Esophagus mucosa (tissue), 1 donor: ENCODE results near the gene MT1F. TPM values are rescaled to one million over a fixed set of nuclear protein-coding genes. Genes with fewer than 3 reads are reported as not detected.
"Not testable (repeated sequence)": the region's sequence is repeated elsewhere in the genome, so short reads cannot be mapped to it uniquely, and the experiment has no call there.

ENCODE experiments used
- ATAC-seq: fragments of 200-7000 bp; cut with Tn5 transposase; one replicate; pipeline ENCODE4 v1.9.1; 2020
- total RNA-seq: library from RNA; stranded (reverse); gene quantifications from one replicate; pipeline ENCODE4 v1.2.4, GENCODE V29; 2023
- donor health status: DM: yes; HTN: yes; CAD: no.

The MT1F gene
- total RNA-seq, 1 donor from 2014 or later = 3.7 TPM

DNA sequence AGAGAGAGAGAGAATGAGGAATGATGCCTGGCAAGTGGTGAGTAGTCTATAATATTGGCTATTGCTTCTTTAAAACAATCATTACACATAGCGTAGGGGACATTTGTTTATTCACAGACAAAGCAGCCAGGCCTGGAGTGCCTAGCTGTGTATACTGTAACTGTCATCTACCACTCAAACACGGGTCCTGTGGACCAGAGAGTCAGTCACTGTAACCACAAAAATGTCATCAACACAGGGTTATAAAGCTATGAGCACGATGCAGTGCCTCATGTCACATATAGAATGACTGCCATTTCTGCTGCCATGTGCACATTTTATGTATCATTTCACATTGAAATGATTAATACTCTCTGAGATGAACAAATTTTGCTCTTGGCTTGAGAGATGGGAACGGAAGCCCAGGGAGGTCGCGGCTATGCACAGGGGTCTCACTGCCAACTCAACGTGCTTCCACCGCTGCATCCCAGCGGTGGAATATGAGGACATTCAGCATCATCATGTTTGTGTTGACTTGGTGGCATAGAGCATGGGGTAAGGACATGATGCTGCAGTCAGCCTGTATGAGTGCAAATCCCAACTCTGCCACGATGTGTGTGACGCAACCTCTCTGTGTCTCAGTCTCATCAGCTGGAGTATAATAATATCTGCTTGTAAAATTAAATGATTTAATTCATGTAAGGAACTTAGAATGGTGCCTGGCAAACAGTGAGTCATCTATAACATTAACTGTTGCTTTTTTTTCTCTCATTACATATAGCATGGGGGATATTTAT, 15.2 kb downstream of the MT1F start:
- no peak for ATAC-seq

DNA sequence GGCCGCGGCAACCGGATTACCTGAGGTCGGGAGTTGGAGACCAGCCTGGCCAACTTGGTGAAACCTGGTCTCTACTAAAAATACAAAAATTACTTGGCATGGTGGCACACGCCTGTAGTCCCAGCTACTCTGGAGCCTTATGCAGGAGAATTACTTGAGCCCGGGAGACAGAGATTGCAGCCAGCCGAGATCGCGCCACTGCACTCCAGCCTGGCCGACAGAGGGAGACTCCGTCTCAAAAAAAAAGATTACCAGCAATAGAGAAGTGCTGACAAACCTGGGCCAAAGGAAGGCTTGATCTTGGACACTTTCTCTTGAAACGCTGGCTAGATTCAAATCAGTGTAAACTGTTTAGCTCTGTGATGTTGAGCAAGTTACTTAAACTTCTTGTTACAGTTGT, 16.2 kb downstream of the MT1F start:
- ATAC-seq = no peak

DNA sequence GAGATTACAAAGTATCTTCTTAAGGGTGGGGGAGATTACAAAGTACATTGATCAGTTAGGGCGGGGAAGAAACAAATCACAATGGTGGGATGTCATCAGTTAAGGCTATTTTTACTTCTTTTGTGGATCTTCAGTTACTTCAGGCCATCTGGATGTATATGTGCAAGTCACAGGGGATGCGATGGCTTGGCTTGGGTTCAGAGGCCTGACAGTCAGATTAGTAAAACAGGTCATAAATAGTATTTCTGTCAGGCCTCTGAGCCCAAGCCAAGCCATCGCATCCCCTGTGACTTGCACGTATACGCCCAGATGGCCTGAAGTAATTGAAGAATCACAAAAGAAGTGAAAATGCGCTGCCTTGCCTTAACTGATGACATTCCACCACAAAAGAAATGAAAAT, 16.8 kb downstream of the MT1F start:
- not testable (repeated sequence) for ATAC-seq

DNA sequence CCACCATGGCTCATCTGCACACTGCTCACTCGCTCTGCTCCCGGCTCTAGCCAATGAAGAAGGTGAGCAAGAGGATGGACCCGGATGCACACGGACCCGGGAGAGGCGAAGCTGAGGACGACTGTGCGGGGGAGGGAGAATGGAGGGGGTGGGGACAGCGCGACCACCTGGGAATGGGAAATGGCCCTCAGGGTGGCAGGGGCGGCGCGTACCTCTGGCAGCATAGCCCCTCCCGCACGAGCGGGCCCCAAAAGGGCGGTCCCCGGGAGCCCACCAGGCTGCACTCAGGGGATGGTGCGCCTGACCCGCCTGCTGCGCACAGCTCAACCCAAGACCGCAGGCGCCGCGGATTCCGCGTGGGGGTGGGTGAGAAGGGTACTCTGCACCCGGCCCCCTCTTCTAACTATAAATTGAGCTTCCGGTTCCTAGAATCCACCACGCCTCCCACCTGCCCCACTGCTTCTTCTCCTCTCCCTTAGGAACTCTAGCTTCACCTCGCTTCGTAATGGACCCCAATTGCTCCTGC, 18.0 kb downstream of the MT1F start:
- ATAC-seq = no peak

DNA sequence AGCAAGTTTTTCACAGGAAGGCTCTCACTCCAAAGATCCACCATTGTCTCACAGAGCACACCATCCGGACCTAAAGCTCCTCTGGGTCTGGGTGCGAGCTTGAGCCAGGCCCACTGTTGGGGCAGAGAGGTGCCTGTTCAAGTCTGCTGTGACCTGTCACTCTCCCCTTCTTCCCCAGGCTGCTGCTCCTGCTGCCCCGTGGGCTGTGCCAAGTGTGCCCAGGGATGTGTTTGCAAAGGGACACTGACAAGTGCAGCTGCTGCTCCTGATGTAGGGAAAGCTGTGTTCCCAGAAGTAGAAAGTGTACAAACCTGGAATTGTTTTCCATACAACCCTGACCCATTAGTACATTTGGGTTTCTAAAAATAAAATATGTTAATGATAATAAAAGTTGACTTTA, 19.7 kb downstream of the MT1F start:
- no peak for ATAC-seq

DNA sequence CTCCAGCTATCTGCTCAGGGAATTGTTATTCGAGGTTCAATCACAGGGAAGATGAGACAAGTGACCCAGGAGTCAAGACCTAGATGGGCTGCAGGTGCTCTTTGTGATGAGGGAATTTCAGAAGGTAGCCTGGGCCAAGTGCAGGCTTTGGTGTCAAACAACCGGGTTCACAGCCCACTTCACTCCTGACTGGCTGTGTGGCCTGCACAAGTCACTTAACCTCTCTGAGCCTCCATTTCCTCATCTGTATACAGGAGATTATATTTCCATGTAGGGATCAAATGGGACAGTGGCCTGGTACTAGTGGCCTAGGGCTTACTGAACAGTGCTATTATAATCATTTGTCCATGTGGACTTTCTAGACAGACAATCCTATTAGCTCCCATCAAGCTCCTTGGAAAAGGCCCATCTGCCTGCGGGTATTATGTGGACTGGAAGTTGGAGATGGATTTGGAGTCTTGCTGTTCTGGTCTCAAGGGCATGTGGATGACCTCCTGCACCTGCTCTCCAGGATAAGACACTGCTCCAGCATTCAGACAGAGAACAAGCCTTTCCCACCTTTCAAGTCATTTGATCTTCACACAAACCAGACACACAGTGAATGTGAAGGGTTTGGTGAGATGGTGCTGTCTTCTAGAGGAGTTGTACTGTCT, 21.4 kb downstream of the MT1F start:
- ATAC-seq = no peak

DNA sequence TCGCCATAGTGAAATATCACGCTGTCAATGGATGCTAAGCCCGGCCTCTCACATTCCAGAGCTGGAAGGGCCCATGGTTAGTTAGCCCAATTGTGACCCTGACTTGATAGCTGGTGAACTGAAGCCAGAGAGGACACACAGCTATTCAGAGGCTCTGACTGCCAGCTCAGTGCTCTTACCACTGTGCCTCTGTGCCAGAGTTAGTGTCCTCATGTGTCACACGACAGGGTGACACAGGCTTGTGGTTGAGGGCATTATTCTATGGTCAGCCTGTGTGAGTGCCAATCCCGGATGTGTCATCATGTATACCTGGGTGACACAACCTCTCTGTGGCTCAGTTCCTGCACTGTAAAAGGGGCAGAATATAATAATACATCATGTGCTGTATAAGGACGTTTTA, 22.1 kb downstream of the MT1F start:
- ATAC-seq = peak; percentile 65

DNA sequence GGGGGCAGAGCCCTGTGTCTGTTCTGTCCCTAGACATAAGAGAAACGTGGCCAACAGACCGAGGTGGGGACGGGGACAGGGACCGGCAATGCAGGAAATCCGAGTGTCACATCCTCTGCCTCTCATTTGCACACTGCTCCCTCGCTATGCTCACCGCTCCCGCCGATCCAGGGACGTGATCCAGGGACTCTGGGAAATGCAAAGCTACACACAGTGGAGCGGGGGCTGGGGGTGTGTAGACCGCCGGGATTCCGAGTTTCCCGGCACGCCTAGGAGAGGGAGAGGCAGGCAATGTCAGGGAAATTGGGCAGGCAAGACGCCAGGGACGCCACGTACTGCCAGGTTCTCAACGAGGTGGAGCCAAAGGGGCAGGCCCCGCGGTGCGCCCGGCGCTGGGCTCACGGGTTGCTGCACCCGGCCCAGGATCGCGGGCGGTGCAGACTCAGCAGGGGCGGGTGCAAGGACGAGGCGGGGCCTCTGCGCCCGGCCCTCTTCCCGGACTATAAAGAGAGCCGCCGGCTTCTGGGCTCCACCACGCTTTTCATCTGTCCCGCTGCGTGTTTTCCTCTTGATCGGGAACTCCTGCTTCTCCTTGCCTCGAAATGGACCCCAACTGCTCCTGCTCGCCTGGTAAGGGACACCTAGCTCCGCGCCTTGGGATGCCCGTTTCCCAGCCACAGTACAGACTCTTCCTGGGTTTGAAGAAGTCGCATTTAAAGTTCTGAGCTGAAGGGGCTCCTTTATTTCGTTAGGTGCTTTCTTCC, 24.4 kb downstream of the MT1F start, which contains the start of gene MT1X:
Gene MT1X, plus strand, starts transcription at position 532 of the 764 bp plus-strand sequence. Its CDS starts 71 bp downstream, at position 603.
- ATAC-seq = peak; percentile 98

DNA sequence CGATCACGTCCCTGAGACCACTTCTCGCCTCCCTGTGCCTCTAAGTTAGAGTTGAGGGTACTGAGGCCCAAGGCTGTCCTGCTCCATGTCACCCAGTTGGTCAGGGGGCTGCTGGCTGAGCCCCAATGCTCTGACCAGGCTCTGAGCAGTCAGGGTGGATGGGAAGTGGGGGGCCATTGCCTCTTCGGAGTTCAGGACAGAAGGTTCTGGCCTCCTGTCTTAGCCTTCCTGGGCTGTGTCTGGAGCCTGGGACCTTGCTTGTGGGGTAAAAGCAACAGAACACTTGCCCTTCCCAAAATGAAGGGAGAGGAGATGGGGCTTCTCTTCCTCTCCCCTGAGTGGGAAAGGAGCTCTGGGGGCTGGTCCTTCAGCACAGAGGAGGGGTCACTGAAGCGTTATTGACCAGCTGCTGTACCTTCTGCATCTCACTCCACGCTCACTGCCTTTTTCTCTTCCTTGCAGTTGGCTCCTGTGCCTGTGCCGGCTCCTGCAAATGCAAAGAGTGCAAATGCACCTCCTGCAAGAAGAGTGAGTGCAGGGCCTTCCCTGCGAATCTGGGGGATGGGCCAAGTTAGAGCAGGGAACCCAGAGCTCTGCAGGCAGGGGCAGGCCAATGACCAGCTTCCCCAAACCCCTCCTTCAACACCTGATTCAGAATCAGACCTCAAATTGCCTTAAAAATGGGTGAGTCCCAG, 25.1 kb downstream of the MT1F start:
- ATAC-seq = no peak

DNA sequence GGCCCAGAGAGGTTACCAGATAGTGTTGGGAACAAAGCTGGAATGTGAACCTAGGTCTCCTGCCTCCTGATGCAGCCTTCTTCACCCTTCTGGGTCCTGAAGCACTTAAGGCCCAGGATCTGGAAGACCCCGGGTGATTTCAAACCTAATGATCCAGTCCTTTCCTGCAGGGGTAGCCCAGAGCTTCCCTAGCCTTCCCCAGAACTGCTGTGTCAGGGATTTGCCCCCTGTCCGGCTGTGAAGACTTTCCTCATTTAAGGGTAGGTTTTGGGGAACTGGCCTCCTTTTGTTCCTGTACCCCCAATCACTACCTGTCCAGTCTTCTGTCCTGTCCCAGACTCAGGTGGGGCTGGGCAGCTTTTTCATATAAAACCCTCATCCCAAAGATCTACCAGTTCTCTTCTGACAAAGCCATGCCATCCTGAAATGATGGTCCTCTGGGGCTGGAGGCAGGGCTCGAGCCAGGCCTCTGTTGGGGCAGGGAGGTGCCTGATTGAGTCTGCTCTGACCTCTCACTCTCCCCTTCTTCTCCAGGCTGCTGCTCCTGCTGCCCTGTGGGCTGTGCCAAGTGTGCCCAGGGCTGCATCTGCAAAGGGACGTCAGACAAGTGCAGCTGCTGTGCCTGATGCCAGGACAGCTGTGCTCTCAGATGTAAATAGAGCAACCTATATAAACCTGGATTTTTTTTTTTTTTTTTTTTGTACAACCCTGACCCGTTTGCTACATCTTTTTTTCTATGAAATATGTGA, 25.8 kb downstream of the MT1F start:
- ATAC-seq = no peak

DNA sequence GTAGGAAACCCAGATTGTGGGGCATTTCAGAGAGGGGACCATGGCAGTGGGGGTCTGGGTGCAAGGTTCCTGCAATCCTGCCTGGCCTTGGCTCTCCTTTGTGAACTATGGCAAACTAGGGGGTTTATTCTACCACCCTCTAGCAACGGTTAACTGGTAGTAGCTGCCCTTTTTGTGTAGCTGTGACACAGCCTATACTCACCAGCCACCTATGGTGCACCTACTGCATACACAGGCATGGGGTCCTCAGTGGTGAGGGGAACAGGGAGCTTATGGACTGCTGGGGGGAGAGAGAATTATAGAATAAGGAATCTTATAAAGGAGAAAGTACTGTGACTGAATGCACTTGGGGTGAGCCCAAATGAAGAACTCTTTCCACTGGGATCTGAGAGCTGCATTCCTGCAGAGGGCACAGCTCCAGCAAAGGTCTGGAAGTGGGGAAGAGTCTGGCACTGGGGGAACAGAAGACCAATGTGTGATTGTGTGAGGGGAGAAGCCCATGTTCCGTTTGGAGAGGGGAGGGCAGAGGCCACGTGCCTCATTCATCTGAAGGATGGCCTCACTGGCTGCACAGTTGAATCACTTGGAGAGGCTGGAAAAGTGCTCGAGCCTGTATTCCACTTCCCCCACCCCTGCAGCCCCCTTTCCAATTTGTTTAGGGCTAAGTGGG, 26.6 kb downstream of the MT1F start:
- no peak for ATAC-seq

DNA sequence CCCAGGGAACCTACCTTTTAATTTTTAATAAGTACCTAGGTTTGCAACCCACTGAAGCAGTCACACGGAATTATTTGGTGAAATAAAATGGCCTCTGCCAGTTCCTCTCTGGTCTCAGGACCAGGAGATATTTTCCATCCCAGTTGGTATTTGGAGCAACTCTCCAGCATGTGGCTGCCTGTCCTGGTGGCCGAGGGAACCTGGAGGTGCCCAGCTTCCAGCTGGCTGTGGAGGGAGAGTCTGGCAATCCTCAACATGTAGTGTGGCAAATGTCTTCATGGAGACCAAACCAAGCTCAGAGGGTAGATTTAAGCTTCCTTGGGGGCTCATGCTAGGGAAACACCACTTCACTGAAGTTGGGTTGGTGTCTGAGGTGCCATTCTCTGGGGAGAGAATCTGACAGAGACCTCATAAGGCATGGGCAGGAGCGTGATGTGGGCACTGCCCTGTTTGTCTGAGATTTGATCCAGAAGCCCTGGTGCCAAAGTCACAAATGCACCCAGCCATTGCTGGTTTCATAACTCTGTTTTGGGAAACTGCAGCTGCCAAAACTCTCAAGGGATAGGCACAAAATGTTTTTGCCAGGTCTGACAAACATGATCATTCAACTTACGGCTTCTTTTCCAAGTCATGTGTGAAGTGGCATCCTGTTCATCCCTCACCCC, 27.3 kb downstream of the MT1F start:
- no peak for ATAC-seq

DNA sequence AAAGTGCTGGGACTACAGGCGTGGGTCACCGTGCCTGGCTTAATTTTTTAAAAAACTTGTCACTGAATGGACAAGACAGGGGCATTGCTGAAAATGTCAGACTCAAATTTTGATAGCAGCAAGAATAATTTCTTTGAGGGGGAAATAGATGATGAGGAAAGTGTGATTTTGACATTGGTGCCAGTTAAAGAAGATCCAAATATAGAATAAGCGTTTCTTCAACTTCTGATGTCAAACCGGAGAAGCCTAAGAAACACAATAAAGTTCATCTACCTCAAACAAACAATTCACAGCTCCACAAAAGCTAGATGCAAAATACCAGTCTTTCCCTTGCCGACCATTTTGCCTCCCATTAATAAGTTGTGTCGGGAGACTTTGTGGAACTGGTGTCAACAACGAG, 29.0 kb downstream of the MT1F start:
- ATAC-seq = no peak

DNA sequence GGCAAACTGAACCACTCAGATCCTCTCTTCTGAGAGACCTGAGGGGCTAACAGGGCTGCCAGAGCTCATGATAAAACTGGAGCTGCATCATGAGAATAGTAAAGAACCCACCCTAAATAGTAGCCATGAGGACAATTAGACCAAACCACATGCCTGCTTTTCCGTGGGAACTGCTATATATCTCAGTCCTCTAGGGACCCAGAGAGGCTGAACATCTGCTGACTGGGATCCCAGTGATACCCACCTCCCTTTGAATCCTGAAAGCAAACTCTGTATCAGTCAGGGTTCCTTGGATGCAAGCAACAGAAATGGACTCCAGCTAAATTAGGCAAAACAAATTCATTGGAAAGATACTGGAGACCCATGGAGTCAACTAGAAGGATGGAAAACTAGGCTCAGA, 31.0 kb downstream of the MT1F start:
- no peak for ATAC-seq

DNA sequence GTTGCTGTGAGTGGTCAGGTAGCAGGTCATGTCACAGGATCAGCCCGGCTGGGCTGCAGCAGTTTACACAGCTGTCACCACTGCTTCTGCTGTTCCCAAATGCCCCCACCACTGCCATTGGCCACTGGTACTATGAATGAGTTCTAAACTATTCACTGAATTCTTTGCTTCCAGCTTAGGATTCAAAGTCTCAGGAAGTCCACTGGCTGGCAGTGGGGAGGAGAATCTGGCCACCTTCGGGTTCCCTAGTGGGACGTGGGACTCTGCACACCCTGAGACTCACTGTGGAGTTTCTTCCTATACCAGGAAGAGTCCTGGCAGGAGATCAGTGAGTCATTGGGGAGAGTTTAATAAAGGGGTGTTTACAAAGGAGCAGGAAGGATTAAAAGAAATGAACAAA, 31.4 kb downstream of the MT1F start:
- ATAC-seq = peak; percentile 70

DNA sequence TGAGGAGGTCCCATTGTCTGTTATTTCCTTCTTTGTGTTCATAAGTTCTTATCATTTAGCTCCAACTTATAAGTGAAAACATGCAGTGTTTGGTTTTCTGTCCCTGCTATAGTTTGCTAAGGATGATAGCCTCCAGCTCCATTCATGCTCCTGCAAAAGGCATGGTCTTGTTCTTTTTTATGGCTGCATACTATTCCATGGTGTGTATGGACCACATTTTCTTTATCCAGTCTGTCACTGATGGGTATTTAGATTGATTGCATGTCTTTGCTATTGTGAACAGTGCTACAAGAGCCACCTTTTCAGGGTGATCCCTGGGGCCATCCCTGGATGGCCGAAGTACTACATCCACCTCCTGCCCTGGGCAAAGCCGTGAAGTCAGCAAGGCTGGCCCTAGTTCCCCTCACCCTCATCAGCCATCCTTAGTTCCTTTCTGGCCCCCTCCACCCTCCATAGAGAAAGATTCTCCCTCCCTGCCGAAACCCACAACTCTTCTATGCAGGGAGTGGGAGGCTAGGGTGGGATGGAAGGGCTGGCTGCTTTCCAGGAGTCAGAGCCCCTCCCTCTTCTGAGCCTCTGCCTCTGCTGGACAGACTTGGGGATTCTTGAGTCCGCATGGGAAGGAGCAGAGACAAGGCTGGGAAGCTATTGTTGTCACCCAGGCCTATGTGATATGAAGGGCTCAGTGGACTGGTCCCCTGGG, 32.8 kb downstream of the MT1F start:
- ATAC-seq = no peak

DNA sequence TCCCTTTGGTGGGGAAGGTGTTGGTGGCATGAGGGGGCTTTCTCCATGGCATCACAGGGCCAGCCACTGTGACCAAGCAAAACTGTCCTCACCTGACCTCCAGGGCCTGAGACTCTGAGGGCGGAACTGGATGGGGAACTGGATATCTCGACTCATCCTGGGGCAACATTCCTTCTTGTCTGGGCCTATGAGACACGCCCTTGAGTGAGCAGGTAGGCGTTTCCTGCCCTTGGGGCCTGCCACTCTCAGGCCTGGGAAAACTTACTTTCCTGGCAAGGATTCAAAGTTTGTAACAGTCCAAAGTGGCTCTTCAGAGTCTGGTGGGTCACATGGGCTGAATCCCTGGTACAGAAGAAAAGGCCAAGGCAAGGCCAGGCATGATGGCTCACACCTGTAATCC, 34.1 kb downstream of the MT1F start:
- peak; percentile 93 for ATAC-seq

DNA sequence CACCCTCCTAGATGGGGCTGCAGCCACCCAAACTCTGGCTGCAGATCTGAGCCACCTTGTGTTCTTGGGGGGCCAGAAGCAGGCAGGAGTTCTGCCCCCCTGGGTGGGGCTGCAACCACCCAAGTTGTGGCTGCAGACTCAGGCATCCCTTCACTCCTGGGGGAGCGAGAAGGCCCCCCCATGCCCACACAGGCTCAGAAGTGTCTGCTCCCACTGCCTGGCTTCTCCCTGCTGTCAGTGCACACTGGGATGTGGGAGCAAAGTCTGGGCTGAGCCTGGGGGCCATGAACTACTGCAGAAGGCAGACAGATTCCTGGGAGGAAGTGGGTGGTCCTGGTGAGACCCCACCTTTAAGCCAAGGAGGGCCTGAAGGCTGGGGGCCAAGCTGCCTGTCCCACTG, 37.5 kb downstream of the MT1F start:
- ATAC-seq = no peak

DNA sequence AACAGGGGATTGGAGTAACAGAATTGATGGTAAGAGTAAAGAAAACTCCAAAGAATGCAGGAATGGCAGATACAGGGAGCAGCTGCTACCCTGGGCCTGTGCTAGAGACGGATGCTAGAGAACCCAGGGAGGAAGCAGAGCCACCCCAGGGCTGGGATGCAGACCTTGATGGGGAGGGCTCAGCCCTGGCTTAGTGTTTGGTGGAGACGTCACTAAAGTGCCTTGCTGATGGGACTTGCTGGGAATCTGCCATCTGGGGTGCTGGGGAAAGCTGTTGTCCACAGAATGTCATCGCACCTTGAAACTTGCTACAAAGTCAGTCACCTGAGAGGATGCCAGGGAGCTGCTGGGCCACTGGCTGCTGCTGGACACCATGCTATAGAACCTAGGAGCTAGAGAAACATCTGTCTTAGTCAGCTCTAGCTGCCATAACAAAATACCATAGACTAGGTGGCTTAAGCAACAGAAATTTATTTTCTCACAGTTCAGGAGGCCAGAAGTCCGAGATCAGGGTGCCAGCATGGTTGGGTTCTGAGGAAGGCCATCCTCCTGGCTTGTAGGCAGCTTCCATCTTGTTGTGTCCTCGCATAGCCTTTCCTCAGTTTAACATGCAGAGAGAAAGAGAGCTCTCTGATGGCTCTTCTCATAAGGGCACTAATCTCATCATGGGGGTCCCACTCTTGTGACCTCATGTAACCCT, 39.8 kb downstream of the MT1F start:
- ATAC-seq = no peak
